ENCODE results near the gene CGA.

DNA sequence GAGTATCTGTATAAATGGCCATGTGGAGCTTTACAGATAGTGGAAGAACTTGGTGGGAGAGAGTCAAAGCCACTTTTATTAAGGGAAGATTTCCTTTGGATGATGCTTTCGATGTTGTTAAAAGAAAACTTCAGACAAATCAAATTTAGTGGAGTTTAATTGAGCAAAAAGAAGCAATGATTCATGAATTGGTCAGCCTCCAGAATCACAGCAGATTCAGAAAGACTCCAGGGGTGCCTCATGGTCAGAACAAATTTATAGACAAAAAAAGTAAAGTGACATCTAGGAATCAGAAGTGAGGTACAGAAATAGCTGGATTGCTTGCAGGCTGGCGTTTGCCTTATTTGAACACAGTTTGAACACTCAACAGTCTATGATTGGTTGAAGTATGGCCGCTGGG lies 5.3 kb upstream of the CGA start:
- TF ChIP-seq SUZ12 (IDR thresholded peaks at IDR 0.05; ENCODE audit: extremely low read depth, insufficient read depth, insufficient read length) (no peak), YY1 (IDR thresholded peaks at IDR 0.05; ENCODE audit: insufficient read depth, insufficient read length) (no peak)
